ENCODE measurements around the gene CDH23.

DNA sequence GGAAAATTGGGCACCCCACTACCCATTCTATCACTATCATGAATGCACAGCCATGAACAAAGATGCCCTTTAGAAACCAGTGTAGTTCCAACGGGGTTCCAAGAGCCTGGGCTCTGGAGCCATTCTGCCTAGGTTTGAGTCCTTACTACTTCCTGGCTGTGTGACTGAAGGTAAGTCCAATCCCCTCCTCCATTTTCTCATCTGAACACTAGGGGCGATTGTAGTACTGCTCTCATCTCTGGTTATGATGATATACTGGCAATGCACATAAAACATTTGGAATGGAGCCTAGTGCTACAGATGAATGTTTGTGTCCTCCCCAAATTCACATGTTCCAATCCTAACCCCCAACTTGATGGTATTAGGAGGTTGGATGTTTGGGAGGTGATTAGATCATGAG, 28.1 kb upstream of the CDH23 start:
- TF ChIP-seq, protein P1, sequence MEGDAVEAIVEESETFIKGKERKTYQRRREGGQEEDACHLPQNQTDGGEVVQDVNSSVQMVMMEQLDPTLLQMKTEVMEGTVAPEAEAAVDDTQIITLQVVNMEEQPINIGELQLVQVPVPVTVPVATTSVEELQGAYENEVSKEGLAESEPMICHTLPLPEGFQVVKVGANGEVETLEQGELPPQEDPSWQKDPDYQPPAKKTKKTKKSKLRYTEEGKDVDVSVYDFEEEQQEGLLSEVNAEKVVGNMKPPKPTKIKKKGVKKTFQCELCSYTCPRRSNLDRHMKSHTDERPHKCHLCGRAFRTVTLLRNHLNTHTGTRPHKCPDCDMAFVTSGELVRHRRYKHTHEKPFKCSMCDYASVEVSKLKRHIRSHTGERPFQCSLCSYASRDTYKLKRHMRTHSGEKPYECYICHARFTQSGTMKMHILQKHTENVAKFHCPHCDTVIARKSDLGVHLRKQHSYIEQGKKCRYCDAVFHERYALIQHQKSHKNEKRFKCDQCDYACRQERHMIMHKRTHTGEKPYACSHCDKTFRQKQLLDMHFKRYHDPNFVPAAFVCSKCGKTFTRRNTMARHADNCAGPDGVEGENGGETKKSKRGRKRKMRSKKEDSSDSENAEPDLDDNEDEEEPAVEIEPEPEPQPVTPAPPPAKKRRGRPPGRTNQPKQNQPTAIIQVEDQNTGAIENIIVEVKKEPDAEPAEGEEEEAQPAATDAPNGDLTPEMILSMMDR (IDR thresholded peaks at IDR 0.05), result no peak
- no peak for TF ChIP-seq POLR2A (IDR thresholded peaks at IDR 0.05)

All from vagina (tissue), 2 donors.